Upper lobe of left lung (tissue), 4 donors: Measurements from ENCODE around the gene CPEB3.

ENCODE experiments used
- POLR2AphosphoS5 ChIP-seq, 2 donors: sonication (generic); formaldehyde crosslinking; IDR thresholded peaks; one replicate each; pipeline ENCODE4 v1.5.1; 2017; ENCODE audit warnings: antibody characterized with exemption in 2 of 2
- TF ChIP-seq, protein P1 (sequence below), 6 experiments: fragments of 450-650 bp in 4 of 6; fragments of 200-600 bp in 2 of 6; sonication (generic) in 2 of 6; IDR thresholded peaks; one replicate each; pipeline ENCODE4 v1.5.1; 2016 to 2019; ENCODE audit warnings: antibody characterized with exemption in 6 of 6

DNA sequence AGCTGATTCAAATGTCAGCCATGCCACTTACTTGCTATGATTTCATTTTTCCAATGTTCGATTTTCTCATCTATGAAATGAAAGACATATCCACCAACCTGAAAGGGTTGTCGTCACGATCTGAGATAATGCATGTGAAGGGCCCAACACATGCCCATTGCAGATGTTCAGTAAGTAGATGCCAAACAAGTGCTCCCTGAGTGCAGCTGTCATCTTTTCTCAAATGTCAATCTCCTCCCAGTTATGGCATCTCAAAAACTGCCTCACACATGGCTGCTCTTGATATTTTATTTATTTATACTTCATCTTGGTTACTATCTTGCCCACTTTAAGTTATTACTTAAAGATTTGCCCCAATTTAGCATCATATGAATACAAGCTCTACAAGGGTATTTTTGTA, 16.8 kb downstream of the CPEB3 start:
- TF ChIP-seq, protein P1, sequence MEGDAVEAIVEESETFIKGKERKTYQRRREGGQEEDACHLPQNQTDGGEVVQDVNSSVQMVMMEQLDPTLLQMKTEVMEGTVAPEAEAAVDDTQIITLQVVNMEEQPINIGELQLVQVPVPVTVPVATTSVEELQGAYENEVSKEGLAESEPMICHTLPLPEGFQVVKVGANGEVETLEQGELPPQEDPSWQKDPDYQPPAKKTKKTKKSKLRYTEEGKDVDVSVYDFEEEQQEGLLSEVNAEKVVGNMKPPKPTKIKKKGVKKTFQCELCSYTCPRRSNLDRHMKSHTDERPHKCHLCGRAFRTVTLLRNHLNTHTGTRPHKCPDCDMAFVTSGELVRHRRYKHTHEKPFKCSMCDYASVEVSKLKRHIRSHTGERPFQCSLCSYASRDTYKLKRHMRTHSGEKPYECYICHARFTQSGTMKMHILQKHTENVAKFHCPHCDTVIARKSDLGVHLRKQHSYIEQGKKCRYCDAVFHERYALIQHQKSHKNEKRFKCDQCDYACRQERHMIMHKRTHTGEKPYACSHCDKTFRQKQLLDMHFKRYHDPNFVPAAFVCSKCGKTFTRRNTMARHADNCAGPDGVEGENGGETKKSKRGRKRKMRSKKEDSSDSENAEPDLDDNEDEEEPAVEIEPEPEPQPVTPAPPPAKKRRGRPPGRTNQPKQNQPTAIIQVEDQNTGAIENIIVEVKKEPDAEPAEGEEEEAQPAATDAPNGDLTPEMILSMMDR (IDR thresholded peaks at IDR 0.05) = no peak
- no peak for TF ChIP-seq POLR2AphosphoS5 (IDR thresholded peaks at IDR 0.05)
